SIG-M5 (cell line): ENCODE data around the gene PGM2.
"Not testable (repeated sequence)": the region's sequence is repeated elsewhere in the genome, so short reads cannot be mapped to it uniquely, and the experiment has no call there.

ENCODE experiments used
- DNase-seq: peaks from one replicate; lab custom pipeline; 2025; lab: John Stamatoyannopoulos, UW

The PGM2 gene

DNA sequence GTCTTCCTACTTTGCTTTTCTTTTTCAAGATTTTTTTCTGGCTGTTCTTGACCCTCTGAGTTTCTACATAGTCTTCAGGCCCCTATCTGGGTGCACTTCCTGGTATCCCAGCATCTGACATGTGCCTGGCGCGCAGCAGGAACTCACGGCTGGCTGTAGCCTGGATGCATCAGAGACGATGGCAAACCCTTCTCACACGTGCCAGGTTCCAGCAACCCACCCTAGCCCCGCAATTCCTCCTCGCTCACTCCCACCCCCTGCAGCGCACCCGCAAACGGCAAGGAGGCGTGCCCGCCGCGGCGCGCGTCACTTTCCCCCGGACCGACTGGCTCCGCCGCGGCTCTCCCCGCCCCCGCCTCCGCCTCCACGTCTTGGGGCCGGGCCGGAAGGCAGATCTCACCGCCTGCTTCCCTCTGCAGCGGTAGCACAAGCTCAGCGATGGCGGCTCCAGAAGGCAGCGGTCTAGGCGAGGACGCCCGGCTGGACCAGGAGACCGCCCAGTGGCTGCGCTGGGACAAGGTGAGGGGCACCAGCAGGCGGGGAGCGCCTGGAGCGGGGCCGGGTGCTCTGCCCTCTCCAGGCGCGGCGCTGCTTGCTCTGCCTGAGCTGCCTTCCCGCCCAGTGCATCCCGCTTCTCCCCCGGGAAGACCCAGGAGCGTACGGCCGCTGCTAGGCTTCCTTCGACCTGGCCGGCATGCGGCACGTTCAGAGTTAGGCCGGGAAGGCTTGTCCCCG, at the start of gene PGM2:
Gene PGM2, plus strand, starts transcription at position 392 of the 735 bp plus-strand sequence. Its CDS starts 47 bp downstream, at position 439.
- no peak for DNase-seq

DNA sequence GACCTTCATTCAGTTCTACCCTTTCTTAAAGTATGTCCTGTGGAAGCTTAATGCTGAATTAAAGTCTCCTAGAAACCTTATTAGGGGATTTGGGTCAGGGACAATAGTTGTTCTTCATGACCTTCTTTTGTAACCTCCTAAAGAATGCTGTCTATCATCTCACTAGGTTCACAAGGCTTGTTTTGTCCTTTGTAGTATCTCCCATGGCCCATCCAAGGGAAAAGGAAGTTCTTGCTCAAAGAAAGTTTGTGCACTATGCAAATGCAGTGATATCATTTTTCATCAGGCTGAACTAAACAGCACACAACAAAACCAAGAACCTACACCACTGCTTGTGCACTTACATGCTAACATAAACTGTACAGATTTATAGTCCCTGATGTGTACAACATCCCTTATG, 46.6 kb upstream of the PGM2 start:
- DNase-seq = no peak

DNA sequence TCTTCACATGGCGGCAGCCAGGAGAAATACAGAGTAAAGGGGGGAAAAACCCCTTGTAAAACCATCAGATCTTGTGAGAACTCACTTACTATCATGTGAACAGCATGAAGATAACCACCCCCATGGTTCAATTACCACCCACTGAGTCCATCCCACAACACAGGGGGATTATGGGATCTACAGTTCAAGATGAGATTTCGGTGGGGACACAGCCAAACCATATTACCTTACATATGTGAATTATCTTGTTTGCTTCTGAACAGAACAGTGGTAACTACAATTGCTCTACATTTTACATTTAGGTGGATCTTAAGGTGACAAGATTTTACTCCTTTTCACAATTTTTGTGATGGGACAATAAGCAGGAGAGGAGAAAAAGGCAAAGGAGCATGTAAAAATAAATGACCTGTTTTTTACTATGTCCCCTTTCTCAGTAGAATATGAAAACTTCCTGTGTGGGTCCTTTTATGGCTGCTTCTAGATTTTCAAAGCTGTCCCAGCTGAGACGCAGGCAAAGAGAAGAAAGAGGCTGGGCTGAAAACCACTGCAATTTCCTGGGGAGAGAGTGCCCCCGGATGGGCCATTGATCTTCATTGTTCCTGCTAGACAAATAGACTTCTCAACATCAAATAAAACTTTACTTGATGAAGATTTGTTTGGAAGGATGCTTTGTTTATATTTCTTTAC, 45.9 kb upstream of the PGM2 start:
- DNase-seq = no peak

DNA sequence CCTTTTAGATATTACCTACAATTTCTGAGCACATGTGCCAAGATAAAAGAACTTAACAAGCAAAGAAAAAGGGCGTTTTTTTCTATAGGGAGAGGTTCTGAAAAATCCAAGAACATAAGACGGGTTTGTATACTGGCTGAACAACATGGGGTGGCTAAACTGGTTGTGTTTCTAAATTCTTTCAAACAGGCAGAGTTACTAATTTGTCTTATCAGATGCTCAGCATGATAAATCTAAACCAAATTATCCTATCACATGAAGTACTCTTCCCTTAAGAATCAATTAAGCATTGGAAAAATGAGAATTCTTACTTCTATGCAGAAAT, 45.4 kb upstream of the PGM2 start:
- DNase-seq = no peak

DNA sequence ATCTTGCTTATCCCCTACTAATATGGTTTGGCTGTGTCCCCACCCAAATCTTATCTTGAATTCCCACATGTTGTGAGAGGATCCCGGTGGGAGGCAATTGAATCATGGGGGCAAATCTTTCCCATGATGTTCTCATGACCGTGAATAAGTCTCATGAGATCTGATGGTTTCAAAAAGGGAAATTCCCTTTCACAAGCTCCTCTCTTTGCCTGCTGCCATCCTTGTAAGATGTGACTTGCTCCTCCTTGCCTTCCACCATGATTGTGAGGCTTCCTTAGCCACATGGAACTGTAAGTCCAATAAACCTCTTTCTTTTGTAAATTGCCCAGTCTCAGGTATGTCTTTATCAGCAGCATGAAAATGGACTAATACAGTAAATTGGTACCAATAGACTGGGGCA, 40.2 kb upstream of the PGM2 start:
- not testable (repeated sequence) for DNase-seq

DNA sequence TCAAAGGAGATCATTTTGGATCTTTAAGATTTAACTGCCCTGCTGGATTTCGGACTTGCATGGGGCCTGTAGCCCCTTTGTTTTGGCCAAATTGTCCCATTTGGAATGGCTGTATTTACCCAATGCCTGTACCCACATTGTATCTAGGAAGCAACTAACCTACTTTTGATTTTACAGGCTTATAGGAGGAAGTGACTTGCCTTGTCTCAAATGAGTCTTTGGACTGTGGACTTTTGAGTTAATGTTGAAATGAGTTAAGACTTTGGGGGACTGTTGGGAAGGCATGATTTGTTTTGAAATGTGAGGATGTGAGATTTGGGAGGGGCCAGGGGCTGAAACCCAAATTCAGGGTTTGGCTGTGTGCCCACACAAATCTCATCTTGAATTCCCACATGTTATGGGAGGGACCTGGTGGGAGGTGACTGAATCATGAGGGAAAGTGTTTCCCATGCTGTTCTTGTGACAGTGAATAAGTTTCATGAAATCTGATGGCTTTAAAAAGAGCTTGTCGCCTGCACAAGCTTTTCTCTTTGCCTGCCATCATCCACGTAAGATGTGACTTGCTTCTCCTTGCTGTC, 38.5 kb upstream of the PGM2 start:
- DNase-seq = not testable (repeated sequence)

DNA sequence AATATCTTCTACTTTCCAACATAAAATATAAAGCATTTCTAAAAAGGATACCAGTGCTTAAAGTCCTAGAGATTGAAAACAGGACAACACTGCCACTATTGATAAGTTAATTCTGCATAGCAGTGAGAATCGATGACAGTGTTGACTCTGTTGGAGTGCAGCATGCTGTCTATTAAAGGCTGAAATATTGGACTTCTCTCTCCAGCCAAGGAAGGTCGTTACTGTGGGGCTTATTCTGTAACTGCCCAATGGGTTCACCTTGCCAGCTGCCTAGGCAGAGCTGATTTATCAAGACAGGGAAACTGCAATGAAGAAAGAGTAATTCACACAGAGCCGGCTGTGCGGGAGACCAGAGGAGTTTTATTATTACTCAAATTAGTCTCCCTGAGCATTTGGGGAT, 37.7 kb upstream of the PGM2 start:
- no peak for DNase-seq

DNA sequence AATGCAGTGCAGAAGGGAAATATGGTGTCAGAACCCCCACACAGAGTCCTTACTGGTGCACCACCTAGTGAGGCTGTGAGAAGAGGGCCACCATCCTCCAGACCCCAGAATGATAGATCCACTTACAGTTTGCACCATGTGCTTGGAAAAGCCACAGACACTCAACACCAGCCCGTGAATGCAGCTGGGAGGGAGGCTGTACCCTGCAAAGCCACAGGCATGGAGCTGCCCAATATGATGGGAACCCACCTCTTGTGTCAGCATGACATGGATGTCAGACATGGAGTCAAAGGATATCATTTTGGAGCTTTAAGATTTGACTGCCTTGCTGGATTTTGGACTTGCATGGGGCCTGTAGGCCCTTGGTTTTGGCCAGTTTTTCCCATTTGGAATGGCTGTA, 34.2 kb upstream of the PGM2 start:
- DNase-seq = no peak

DNA sequence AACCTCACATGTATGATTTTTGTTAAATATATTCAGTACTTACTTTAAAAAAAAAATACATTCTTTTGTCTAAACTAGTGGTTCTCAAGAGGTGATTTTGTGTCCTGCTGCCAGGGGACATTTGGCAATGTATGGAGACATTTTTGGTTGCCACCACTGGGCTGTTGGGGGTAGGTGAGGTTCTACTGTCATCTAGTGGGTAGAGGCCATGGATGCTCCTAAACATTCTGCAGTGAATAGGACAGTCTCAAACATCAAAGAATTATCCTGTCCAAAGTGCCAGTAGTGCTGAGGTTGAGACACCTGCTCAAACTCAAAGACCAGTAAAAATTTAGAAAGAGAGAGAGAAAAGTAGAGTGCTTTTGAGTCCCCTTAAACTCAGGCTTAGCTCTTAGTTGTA, 32.9 kb upstream of the PGM2 start:
- no peak for DNase-seq

DNA sequence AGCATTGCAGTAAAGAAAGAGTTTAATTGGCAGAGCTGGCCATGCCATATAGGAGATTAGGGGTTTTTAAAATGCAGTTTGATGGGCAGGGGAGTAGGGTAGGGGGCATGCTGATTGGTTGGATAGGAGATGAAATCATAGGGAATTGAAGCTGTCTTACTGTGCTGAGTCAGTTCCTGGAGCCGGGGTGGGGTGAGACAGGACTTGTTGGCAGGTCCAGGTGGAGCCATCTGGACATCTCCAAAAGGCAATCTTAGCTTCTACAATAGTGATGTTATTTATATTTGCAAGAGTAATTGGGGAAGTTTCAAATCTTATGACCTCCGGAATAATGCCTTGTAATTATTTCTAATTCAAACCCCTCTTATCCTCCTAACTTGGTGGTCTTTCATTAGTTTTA, 32.4 kb upstream of the PGM2 start:
- DNase-seq = no peak

DNA sequence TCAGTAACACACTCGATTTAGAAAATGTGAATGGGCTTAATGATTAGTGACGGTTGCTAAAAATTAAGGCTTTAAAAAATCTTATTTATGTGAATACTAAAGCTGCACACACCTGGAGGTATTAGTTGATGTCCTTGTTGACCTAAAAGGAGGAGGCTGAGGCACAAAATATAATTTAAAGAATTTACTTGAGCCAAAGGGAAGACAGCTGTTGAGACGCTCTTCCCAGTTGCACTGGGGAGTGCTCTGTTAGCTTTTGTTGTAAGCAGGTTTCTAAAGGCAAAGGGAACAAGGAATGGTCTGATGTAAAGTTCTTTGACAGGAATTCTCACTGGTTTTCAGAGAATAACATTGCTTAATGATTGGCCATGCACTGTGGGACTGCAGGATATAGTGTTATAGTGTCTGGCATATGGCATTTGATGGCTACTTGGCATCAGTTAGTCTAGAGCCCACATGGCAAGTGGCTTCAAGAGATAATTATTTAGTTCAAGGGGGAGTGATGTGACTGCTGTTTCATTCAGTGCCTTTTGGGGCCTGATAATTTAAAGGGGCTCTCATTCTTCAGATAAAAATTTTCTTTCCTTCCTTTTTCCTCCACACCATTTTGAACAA, 30.8 kb upstream of the PGM2 start:
- no peak for DNase-seq

DNA sequence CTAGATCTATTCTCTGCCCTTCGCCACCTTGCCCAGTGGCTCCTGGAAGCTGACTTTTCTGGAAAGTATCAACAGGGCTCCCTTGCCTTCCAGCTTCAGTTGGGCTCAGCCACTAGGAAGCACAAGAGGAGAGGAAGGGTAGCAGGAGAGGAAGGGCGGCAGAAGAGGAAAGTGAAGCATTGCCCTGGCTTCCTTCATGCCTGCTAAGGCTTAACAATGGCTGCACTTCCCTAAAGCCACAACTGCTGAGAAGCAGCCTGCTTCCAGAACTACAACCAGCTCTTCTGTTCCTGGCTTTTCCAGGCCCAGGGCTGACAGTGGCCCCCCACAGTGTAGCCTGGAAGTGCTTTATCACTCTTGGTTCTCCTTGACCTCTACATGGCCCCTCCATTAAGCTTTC, 29.1 kb upstream of the PGM2 start:
- DNase-seq = no peak

DNA sequence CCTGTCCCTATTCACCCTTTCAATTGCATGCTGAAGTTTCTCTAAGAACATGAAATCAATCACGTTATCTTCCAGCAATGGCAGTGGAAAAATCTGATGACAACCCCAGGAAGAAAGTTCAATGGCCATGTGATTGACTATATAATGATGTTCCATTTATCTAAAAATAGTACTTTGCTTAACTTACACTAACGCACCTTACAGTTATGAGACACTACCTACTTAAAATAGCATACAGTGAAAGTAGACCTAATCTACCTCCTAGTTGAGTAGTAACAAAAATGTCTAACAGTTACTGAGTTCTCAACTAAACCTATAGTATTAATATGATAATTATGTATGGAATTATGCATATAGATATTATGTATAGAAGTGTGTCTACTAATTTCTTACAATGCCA, 28.6 kb upstream of the PGM2 start:
- DNase-seq = no peak

DNA sequence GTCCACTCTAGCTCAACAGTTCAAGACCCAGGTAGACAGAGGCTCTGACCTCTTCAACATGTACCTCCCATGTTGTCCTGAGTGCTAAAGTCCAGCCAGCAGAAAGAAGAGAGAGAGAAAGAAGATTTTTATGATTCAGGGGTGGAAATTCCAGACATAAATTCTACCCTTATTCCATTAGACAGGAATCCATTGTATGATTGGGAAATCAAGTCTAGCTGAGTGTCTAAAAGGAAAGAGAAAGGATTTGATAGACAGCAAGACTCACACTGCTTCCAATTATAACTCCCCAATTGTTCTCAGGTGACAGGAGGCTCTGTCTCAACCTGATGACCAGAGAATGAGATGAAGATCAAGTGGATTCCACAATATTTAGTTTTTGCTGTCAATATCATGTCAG, 27.9 kb upstream of the PGM2 start:
- DNase-seq = no peak

DNA sequence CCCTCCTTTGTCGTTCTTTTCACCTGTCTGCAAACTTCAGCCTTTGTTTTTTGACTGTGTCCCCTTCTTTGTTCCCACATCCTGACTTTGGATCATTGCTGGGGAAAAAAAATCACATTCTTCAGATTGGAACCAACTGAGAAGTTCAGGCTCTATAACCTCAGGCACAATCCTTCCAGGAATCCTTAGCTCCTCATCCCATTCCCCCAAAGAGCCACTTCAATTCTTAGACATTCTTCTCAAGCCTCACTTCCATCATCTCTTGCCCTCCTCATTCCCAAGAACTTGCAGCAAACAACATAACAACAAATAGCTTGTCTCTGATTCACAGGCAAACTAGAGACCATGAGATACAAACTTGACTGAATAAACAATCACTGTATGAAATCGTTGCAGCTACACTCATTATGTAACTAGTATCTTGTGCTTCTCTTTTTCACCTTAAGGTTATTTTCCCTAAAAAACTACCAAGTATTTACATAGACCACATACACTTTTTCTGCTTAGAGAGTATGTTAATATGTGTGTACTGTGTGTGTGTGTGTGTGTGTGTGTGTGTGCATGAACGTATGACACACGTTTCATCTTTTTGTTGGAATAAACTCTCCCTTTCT, 26.4 kb upstream of the PGM2 start:
- no peak for DNase-seq

DNA sequence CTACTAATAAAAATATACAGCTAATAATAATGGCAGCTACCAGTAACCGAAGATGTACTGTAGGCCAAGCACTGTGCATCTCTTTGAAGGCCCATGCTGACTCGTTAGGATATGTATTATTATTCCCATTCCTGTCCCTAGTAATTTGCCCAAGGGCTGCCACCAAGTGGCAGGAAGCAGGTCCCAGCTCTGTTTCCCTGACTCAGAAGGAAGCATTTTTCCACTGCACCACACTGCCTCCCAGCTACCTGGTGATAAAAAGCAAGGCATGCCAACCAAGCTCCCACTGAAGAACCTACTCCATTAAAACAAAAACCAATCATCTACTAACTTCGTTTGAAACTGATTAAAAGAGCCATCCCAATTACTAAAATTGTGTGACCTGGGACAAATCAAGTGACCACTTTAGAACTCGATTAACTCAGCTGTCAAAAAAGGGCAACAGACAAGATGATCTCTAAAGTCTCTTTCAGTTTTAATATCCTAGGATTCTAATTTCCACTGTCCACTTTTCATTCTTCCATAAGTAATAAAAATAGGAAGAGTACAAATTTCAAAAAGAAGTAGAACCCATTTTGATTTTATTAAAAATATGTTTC, 24.3 kb upstream of the PGM2 start:
- DNase-seq = no peak

DNA sequence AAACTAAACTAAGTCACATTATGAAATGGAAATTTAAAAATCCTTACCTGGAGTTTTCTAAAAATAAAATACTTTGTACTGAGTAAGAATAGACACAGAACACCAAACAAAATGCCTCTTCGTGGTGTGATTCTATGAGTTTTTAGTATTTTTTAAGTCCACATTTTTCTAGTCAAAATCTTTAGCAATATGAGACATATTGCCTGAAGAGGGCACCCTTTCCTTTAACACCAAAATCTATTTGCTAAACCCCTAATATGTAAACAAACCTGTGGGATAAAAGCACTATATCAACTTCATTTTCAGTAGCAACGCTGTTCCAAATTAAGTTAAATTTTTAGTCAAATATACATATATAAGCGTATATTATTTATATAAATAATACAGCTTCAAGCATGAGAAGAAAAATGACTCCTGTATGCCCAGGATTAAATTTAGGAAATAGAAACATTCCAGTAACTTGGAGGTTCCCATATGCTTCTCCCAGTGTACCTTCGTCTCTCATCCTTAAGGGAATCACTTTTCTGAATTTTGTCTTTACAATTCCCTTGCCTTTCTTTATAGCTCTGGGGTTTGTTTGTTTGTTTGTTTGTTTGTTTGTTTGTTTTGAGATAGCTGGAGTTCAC, 23.0 kb upstream of the PGM2 start:
- DNase-seq = no peak

DNA sequence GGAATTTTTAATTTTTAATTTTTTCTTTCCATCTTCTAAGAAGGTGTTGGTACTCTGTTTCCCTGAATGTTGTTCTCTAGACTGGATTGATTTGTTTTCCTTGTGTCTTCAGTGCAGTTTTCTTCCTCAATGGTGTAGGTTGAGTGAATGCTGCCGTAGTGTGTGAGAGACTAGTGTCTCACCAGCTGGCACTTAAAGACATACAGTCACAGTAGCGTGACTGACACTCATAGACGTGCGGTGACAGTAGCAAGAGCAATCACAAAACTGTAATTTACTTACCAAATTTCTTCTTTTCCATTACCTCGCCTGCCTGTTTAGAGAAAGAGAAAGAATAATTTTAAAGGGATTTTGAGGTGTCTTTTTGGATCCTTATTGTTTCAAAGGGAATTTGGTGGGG, 21.4 kb upstream of the PGM2 start:
- no peak for DNase-seq

DNA sequence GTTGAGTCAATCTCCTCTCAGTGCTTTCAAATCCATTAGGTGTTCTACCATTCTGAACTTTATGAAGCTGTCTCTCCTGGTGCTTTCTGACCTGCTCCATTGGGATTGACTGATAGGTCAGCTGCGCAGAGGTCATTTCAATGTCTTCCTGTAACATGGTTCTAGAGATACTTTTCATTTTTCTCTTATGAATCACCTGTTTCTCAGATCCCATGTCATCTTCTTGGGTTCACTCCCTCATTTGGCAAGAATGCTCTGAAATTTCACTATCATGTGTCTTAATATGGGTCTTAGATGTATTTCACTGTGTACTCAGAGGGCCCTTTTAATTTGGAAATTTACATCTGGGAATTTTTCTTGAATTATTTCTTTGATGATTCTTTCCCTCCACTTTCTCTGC, 13.8 kb upstream of the PGM2 start:
- no peak for DNase-seq

DNA sequence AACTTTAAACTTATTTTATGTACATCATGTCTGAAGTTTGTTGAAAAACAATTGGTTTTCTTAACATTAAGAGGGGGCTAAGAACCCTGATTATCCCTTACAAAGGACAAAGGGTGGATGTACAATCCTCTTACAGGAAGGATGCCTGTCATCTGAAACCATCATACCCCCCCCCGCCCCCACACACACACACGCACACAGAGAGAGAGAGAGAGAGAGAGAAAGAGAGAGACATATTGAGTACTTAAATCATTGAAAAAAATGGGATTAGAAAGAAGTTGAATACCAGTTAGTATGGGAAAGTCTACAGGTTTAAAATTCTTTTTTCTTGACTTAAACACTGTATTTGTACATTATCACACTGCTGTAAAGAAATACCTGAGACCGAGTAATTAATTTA, 10.9 kb upstream of the PGM2 start:
- DNase-seq = no peak

DNA sequence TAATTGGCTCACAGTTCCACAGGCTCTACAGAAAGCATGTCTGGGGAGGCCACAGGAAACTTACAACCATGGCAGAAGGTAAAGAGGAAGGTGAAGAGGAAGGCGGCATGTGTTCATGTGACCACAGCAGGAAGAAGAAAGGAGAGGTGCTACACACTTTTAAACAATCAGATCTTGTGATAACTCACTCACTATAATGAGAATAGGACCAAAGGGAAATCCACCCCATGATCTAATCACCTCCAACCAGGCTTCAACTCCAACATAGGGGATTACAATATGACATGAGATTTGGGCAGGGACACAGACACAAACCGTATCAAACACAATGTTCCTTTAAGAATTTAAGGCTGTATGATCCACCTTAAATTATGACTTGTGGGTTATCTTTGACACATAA, 10.5 kb upstream of the PGM2 start:
- DNase-seq = no peak

DNA sequence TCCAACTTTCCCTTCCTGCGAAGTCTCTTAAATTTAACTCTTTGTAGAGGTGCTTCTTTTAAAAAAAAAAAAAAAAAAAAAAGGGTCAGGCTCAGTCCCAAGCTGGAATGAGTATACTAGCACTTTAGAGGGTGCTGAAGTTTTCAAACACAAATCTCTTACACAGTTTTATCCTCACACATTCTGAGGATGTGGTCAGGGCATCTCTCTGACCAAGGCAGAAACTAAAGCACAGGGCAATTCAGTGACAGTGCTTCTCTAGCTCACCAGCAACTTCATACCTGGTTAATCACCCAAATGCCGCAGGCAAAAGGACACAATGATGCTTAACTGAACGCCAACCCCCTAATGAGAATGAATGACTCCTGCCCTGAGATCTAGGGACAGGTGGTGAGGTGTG, 9.8 kb upstream of the PGM2 start:
- no peak for DNase-seq
